ENCODE data around the gene NCF4.

NCF4 gene

DNA sequence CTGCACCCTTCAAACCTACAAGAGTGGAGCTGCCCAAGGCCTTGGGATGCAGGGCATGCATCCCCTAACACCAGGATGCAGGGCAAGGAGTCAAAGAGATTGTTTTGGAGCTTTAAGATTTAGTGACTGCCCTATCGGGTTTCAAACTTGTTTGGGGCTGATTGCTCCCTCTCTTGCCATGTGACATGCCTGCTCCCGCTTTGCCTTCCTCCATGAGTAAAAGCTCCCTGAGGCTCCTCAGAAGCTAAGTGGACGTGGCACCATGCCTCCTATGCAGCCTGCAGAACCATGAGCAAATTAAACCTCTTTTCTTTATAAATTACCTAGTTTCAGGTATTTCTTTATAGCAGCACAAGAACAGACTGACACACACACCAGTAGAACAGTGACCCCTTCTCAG, 36.8 kb downstream of the NCF4 start:
- DNase-seq (ENCODE audit: low spot score) = no peak

DNA sequence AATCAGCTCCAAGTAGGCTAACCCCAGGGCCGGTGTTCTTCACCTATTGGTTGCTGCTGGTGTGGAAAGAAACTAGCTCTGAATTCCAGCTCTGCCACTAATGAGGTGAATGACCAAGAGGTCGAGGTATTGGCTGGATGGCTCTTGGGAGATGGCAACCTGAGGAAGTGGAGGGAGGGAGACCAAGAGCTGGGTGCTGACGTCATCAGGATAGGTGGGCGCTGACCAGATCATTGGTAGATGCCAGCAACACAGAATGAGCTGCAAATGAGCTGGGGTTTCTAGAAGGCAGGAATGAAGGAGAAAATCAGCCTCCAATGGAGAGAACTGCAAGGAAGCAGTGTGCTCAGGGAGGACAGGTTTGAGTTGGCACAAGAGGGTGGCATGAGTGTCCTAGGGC, 37.9 kb downstream of the NCF4 start:
- no peak for DNase-seq (ENCODE audit: low spot score)

- no peak for DNase-seq (ENCODE audit: low spot score)
Measured at GRCh38 chr22:36899498-36899897, 38.7 kb downstream of the NCF4 start.

DNA sequence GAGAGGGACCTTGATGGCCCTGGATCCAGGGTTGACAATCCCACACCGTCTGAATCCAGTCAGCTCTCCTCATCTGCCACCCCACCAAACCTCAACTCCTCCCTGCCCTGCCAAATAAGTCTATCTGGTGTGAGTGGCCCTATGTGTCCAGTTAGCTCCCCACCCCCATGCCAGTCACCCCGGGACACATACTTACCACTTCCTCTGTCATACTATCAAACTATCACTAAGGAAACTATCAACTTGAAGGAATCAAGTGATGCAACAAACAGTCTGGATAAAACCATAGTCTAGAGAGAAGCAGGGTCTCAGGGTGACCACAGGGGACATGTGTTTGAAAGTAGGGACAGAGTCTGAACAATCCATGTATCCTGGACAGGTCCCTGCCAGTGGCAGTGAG, 39.4 kb downstream of the NCF4 start:
- no peak for DNase-seq (ENCODE audit: low spot score)

- DNase-seq (ENCODE audit: low spot score) = no peak
Measured at GRCh38 chr22:36900880-36901279, 40.1 kb downstream of the NCF4 start.

DNA sequence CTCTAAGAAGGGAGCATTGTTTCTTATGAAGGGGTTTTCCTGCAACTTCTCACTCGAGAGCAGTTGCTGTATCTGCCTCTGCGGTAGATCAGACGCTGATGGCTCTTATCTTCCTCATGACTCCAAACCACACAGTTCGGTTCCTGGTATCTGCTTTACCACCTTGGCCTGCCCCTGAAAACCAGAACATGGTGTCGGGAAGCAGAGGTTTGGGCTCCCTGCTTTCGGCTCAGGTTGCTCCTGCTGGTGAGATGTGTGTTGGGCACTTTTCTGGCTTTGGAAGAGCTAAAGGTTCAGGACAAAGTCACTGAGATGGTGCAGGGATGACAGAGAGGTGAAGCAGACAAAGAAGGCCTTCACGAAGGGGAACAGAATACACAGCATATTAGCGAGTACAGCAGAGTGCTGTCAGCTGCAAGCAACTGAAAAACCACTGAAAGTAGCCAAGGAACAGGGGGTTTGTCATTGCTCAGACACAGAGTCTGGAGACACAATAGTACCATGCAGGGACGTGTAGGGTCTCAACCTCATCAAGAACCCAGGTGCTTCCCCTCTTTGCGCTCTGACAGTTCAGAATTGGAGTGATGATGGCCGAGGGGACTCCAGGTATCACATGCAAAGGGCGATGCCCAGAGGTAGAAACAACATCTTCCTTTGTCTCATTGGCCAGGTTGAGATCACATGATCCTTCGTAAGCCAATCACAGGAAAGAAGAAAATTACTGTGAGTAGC, 40.8 kb downstream of the NCF4 start:
- no peak for DNase-seq (ENCODE audit: low spot score)

DNA sequence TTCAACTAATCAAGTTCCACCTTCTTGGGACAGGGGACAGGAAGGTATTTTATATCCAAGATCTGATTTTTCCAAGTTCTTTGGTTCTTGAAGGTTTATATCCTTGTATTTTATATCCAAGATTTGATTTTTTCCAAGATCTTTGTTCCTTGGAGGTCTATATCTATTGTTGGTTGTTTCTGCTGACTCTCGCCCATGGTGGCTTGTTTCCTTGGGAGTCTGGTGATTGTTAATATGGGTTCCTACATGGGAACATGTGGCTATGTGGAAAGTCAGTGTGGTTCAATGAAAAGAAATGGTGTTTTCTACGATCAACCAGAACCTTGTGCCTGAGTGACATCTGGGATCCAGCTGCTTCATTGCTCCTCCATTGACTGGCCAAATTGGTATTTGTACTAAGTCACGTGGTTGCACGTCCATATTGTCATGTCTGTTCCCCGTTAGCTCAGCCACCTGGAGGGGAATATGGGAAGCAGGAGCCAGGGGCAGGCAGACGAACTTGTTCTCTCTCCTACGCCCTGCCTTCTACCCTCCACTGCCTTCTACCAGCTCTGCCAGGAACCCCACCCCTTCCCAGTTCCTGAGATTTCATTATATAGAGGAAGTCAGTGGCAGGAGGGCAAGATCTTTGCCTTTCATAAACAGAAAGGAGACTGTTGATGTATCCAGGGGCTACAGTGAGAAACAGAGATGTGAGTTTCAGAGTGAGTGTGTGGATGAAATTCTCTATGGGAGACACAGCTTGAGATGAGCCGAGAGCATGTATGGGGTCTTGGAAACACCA, 41.5 kb downstream of the NCF4 start:
- no peak for DNase-seq (ENCODE audit: low spot score)

- DNase-seq (ENCODE audit: low spot score) = no peak
Measured at GRCh38 chr22:36904260-36904880, 43.6 kb downstream of the NCF4 start.

GRCh38 chr22:36907253-36908195, 46.7 kb downstream of the NCF4 start:
- no peak for DNase-seq (ENCODE audit: low spot score)

GRCh38 chr22:36910461-36910860, 49.7 kb downstream of the NCF4 start:
- DNase-seq (ENCODE audit: low spot score) = no peak

DNA sequence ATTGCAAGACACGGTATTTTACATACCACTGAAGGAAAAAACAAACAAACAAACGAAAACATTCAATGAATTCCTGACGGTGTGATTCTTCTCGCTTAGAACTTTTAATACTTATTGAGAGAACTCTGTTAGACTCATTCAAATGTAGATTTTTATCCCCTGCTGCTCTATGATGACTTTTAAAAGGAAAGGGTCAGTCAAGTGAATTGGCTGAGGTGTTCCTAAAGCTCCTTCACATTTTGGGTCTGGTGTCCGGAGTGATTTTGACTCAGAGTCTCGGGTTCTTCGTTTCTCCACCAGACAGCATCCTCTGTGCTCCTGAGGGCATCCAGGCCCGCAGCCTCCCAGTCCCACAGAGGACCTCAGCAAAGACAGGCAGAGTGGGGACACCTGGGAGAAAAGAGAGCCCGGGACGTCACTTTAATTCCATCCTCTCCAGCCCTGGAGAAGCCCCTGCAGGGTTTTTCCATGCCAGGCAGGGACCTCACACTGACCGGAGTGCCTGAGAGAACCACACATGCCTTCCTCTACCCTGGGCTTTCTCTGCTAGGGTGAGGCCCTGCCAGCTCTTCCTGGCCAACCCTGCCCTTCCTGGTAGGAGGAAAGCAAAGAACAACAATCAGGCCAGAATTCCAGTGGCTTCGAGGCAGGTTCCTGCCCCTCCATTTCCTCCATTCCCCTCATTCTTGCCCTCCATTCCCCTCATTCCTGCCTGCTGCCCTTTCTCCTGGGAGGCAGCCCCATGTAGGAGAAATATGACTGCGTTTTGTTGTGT, 51.3 kb downstream of the NCF4 start:
- DNase-seq (ENCODE audit: low spot score) = no peak

GRCh38 chr22:36912694-36913426, 52.1 kb downstream of the NCF4 start:
- DNase-seq (ENCODE audit: low spot score) = no peak

DNA sequence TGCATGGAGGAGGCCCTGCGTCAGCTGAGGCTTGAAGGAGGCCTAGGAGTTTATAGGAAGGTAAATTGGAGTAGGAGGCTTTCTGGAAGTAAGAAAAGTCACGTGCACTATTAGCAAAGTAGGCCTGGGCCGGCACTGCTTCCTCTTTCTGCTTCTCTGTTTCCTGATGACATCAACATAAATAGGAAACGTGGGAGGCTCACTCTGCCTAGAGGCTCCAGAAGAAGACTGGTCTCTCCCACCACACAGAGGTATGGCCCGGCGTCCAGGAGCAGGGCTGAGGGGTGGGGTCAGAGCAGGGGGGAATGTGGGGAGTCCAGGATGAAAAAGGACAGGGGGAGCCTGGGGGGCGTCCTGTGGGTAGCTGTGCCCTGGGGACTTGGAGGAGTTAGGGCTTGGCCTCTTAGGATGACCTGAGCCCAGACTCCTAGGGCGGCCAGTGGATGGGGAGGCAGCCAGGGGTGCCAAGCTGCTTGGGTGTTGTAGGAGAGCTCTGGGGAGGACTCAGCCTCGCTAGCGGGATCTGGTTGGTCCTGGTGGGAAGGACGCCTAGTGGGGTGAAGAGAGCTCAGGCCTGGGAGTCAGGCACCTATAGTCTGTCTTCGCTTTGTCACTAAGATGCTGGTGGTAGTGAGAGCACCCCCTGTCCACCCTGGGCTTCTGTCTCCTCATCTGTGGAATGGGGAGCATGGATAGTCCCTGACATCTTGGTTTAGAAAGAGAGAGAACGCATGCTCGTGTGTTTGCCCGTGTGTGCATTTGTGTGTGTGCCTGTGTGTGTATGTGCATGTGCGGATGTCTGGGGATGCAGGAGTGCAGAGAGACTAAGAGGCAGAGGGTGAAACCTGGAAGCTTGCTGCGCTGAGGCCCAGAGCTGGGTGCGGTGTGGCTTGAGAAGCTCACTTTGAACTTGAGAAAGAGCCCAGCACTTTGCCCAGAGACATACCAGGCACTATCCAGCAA, 52.9 kb downstream of the NCF4 start, which contains the start of gene CSF2RB:
CSF2RB (plus strand) TSS at position 202 of the 963 bp plus-strand sequence. CDS start 8,580 bp downstream, outside the sequence.
- DNase-seq (ENCODE audit: low spot score) = no peak

GRCh38 chr22:36914390-36914752, 53.6 kb downstream of the NCF4 start:
- no peak for DNase-seq (ENCODE audit: low spot score)

GRCh38 chr22:36916034-36916433, 55.2 kb downstream of the NCF4 start:
- no peak for DNase-seq (ENCODE audit: low spot score)

DNA sequence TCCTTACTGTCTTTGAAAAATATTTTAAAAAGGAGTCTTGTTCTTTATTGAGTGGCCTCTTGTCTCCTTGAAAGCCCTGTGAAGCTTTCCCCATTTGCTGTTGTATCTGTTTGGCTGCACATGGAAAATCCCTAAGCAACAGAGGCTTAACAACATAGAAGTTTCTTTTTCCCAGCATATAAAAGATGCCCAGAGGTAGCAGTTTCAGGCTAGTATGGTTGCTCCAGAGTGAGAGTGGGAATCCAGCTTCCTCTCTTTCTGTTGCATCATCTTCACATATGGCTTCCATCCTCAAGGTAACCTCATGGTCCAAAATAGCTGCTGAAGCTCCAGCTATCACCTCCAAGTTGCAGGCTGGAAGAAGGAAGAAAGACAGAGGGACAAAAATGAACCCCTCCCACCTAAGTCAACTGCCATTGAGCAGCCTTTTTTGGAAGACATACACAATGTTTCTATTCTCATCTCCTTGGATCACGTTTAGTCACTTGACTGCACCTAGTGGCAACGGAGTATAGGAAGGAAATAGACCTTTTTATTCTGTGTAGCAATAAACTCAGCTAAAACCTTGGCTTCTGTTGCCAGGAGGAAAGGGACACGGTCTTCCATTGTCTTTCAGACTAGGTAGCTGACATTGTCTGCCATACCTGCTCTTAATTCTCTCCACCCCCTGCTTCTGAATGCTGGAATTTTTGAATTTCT, 57.9 kb downstream of the NCF4 start:
- DNase-seq (ENCODE audit: low spot score) = no peak

- DNase-seq (ENCODE audit: low spot score) = no peak
Measured at GRCh38 chr22:36921309-36922104, 60.7 kb downstream of the NCF4 start.

GRCh38 chr22:36922105-36922608, 61.4 kb downstream of the NCF4 start:
- DNase-seq (ENCODE audit: low spot score) = no peak

Measured in hepatic stellate cell (primary cell).